GM19395 (cell line): Measurements from ENCODE around the gene SLC25A22.

ENCODE experiments used
- ATAC-seq: cut with Tn5 transposase; IDR thresholded peaks from one replicate; pipeline ENCODE4 v1.9.1; 2021; ENCODE audit warnings: mild to moderate bottlenecking, moderate library complexity; ENCODE audit not compliant: unreplicated experiment

The SLC25A22 gene

DNA sequence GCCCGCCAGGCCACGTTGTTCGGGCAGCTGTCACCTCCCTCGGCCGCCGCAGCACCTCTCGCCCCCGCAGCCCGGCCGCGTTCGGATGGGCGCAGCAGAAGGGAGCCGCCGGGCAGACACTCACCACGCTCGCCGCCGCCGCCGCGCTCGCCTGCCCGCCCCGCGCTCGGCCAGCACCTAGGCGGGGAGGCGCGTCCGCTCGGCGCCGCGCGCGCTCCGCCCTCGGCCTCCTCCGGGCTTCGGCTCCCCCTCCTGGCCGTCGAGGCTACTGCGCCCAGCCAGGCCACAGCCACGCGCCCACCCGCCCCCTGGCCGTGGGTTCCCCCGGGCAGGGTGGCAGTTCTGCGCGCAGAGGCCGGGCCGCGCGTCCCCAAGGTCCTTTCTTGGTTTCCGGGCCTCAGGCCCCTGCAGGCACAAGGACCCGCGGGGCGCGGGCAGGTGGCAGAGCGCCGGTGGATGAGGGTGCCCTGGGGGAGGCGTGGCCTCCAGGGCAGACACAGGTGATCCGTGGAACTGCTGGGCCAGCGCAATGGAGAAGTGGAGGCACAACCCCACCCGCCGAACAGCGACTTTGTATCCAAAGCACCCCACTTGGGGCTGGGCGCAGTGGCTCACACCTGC, at the start of gene SLC25A22:
TSS of gene SLC25A22 (minus strand) at position 189 of the 621 bp plus-strand sequence. CDS start 3,275 bp downstream, outside the sequence.
- ATAC-seq = peak; percentile 56

DNA sequence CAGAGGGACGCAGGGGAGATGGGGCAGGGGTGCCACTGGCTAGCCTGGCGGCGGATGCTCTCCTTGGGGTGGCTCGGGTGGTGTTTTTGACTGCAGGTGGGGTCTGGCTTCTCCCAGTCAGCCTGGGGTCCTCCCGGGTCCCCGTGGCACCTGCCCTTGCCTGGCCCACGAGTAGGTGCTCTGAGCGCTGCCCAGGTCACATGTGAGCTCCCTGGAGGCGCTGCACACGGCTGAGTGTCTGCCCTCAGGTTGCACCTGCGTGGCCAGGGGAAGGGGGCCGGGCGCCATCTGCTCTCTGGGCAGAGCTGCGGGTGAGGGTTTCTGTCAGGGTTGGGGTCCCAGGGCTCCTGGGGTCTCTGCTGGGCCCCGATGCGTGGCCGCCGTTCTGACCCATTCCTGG, 49.8 kb upstream of the SLC25A22 start:
- ATAC-seq = no peak

DNA sequence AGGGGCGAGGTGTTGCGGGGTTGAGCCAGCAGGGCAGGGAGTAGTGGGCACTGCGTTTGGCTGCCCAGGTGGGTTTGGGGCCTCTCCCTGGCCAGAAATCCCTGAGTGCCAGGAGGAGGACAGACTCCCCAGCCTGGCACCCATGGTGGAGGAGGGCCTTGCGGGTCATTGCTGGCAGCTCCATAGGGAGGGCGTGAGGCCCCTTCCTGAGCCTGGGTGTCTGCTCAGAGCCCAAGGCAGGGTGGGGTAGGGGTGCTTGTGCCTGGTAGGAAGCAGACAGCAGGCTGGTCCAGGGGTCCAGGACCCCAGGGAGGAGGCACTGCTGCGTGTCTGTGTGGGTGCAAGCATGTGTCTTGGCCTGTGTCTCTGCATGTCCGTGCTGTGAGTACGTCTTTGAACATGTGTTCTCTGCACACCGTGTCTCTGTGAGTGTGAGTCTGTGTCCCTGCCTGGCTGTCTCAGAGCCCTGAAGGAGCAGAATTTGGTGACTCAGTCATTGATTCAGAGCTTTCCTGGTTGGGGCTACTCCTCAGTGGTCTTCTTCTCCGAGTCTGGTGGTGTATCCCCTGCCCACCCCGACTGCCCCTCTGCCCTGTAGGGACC, 48.5 kb upstream of the SLC25A22 start:
- no peak for ATAC-seq

DNA sequence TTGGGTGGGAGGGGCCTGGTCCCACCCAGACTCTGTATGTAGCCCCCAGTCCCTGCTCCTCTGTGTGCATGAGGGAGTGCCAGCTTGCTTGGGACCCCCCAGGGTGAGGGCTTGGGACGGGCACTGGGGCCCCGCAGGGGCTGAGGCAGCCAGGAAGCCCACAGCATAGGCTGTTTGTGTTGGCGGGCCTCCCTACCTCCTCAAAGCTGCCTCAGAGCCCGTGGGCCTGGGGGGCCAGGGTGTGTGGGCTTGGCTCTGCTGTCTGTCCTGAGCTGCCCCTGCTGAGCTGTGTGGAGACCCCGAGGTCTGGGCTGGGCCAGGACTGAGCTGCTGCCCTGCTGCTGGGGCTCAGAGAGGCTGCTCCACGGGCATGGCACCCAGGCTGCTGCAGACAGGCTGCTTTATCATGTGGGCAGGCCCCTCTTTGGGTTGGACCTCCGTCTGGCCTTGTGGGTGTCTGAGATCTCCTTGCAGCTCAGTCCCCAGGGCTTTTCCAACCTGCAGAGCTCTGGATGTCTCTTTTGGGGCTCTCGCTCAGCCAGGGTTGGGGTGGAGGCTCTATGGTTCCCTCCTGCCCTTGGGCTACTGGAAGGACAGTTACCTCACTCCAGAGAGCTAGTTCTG, 47.9 kb upstream of the SLC25A22 start:
- ATAC-seq = no peak

DNA sequence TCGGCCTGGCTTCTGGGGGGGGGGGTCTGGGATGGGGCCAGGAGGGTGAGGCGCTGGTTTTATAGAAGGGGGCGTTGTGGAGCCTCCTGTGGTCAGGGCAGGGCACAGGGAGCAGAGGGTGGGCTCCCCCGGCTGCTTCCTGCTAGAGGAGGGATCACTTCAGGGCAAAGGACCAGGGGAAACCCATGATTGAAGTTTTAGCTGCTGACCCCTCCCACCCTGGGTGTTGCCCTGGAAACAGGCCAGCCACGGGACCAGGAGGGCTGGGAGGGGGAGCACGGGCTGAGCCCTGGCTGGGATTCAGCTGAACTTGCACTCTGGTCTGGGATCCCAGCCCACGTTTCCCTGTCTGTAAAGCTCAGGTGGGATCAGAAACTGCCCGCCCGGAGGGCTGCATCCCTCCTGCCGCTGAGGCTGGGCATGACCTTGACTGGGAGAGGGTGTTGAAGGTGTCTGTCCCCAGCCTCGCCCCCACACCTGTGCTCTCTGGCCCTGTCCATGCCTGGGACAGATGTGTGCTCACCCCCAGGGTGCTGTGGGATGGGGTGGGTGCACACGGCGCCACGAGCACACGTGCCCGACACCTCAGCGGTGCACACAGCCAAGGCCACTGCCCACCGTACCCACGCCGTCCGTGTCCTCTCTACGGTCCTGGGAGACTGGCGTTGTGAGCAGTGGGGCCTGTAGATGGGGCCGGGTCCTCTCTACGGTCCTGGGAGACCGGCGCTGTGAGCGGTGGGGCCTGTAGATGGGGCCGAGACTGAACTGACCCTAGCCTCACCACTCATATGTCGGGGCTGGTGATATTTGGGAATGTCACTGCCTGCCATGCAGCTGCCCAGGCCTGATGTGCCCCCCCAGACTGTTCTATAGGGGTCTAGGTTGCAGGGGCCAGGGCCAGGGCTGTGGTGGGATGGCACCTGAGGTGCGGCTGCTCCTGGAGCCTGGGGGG, 46.9 kb upstream of the SLC25A22 start:
- no peak for ATAC-seq

DNA sequence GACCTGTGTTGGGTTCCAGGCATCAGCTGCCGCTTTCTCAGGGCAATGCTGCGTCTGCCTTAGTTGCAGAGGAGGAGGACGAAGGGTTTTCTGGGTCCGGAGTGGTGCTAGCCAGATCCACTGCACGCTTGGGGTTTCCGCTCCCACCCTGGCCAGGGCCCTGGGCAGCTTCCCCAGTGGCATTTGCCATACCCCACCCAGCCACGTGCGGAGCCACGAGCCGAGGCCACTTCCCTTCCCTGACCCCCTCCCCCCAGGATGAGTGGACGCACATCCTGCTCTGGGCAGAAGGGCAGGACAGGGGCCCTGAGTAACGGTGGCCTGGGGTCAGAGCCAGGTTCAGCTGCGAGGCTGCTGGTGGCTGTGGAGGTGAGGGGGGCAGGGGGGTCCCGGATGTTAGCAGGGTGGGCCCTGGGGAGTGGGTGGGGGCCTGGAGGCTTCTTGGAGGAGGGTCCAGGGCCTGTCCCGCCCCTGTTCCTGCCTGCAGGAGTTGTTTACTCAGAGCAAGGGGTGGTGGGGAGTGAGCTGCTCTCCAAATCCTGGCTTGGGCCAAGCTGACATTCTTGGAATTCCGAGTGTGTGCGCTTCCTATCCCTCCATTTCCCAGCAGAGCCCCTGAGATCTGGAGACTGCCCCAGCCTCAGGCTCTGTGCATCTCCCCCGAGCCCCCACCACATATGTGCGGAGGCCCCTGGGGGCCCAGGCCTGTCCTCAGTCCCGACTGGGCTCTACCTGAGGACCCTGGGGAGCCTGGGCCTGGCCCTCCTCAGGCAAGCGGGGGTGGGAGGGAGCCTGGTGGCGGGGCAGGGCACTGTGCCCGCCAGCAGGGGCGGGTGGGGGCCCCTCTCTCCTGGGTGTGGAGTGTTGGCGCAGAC, 46.0 kb upstream of the SLC25A22 start:
- no peak for ATAC-seq

GRCh38 chr11:843086-843734, 45.1 kb upstream of the SLC25A22 start:
- peak; percentile 4 for ATAC-seq

GRCh38 chr11:842370-843002, 44.4 kb upstream of the SLC25A22 start, which contains the start of the genes POLR2L and TSPAN4:
TSS of gene POLR2L (minus strand) at chr11:842529. CDS start at chr11:842508, 21 bp downstream.
TSS of gene TSPAN4 (plus strand) at chr11:842852. CDS start at chr11:850305, 7,453 bp downstream.
- peak; percentile 73 for ATAC-seq

- ATAC-seq = peak; percentile 13
These were observed 43.9 kb upstream of the SLC25A22 start for GRCh38 chr11:841981-842369.

DNA sequence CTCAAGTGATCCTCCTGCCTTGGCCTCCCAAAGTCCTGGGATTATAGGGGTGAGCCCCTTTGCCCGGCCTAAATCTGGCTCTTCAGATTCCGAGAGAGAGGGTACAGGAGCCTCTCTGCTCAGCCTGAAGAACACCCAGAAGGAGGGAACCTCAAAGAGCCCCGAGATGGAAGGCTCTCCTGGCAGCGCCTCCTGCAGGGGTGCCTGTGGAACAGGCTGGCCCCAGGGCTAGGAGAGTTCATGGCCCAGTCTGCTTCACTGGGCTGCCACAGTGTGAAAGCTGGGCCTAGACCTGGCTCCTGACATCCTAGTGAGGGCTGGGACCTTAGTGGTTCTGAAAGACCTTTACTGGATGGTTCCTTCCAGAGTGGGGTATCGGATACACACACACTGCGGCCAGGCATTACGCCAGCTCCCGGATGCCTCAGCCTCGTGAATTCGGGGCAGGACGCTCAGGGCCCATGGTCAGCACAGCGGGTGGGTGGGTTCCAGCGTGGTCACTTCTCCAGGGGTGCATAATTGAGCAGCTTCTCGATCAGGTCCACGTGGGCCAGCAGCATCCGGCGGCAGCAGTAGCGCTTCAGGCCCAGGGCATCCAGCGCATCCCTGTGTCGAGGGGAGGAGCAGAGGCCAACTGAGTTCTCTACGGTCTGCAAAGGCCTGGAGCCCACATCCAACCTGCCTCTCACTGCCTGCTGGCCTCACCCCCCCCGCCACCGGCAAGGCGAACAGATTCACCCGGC, 42.0 kb upstream of the SLC25A22 start:
- no peak for ATAC-seq

DNA sequence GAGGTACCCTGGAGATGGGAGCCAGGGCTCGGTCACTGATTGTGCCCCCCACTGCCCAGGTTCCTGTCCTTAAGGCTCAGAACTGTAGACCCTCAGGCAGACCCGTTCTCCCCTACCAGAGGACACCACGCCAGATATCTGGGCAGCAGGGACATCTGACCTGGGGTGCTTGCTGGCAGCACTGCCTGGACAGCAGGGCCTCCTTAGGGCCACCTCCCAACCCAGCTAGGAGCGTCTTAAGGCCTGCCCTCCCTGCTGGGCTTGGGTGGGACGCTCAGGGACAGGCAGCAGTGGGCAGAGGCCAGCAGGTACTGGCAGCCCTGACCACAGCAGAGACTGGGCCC, 41.2 kb upstream of the SLC25A22 start:
- ATAC-seq = no peak

DNA sequence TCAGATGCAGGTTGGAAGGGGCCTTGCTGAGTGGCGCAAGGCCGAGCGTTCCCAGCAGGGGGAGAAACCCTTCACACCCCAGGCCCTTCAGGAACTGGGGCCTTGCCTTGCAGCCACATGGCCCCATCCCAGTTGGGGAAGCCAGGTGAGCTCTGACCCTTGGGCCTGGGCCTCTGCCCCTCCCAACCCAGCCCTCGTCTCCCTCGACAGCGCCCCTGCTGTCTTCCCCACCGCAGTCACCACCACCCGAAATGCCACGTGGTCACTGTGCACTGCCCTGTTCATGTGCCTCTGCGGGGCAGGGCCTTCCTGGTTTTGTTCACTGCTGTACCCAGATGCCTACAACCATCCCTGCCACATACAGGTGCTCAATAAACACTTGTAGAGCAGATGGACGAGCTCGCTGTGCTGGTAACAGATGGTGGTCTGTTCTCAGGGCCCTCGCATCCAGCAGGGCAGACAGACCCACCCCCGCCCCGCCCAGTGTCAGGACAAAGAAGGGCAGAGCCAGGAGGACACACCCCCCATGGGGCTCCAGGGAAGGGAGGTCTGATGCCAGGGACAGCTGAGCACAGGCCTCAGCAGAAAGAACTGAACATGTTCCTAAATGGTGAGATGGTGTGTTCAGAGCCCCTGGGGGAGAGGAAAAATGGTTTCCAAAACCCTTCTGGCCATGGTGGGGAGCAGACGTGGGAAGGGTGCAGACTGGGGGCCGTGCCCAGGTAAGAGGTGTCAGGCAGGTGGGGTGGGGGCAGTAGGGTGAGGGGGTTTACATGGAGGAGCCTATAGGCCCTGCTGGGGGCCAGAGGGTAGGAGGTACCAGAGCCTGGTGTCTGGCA, 40.6 kb upstream of the SLC25A22 start:
- no peak for ATAC-seq

DNA sequence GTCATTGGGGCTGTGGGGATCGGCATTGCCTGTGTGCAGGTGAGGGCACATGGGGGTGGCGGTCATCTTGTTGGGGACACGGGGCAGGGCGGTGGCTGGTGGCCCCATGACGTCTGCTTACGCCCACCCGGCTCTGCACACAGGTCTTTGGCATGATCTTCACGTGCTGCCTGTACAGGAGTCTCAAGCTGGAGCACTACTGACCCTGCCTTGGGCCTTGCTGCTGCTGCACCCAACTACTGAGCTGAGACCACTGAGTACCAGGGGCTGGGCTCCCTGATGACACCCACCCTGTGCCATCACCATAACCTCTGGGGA, 39.9 kb upstream of the SLC25A22 start:
- ATAC-seq = no peak

GRCh38 chr11:837189-837989, 39.3 kb upstream of the SLC25A22 start:
- ATAC-seq = no peak

DNA sequence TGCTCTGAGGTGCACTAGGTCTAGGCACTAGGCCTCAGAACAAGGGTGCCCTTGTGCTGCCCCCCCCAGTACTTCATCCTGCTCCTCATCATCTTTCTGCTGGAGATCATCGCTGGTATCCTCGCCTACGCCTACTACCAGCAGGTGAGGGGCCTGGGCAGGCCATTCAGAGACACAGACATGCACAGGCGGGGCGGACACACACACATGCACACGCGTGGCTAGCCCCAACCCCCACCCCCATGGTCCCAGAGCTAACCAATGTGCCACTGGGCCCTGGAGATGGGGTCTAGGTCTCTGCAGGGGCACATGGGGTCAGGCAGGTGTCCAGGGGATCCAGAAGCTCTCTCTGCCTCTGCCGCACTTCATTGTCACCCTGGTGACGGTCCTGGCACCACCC, 38.6 kb upstream of the SLC25A22 start:
- no peak for ATAC-seq

- no peak for ATAC-seq
These were observed 38.2 kb upstream of the SLC25A22 start for GRCh38 chr11:836274-836673.
